Measurements from ENCODE around the gene EPOP.

EPOP gene

DNA sequence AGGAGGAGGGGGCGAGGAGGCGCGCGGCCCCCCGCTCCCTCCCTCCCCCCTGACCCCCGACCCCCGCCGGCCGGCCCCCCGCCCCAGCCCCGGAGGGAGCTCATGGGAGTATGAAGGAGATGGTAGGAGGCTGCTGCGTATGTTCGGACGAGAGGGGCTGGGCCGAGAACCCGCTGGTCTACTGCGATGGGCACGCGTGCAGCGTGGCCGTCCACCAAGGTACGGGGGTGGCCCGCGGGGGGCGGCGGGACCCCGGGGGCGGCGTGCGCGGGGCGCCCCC, 30.7 kb upstream of the EPOP start:
- DNase-seq (ENCODE audit: low read depth): no peak
- H3K4me3 ChIP-seq (ENCODE audit: low read length): peak overlapping the region; percentile 73

DNA sequence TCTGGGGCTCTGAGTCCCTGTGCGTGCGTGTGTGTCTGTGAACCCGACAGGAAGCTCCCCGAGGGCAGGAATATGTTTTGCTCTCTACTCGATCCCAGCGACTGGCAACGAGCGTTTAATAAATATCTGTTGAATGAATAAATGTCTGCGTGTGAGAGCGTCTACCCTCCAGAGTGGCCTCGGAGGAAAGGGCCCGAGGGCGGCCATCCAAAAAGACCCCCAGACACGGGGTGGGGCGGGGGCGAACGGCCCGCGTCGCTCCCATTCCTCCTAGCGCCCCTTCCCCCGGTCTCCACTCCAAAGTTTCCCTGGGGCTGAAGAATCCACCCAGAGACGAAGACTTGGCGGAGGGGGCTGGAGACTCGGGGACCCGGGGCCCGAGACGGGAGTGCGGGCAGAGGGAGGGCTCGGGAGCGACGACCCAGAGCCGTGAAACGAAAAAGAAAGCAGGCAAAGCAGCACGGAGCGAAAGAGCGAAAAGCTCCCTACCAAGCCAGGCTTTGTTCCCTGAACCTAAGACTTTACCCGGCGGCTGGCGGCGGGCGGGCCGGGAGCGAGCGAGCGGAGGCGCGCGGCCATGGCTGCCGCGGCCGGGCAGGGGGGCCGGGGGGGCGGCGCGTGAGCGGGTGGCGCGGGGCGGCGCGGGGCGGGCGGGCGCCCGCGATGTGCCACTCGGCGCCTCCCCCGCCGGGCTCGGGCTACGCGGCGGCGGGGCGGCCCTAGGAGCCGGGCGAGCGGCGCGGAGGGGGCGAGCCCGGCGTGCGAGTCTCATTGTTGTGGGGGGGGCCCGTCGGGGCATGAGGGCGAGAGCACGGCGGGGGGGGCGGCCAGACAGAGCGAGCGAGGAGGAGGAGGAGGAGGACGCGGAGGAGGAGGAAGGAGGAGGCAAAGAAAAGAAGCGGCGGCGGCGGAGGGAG, 30.1 kb upstream of the EPOP start, which contains the start of gene MLLT6:
Gene MLLT6 (plus strand): TSS at position 668 of the 917 bp plus-strand sequence. CDS start 360 bp downstream, outside the sequence.
- DNase-seq (ENCODE audit: low read depth): peak; percentile 81
- H3K4me3 ChIP-seq (ENCODE audit: low read length): peak within 1 kb of the TSS; percentile 81
- TF ChIP-seq, protein P1, sequence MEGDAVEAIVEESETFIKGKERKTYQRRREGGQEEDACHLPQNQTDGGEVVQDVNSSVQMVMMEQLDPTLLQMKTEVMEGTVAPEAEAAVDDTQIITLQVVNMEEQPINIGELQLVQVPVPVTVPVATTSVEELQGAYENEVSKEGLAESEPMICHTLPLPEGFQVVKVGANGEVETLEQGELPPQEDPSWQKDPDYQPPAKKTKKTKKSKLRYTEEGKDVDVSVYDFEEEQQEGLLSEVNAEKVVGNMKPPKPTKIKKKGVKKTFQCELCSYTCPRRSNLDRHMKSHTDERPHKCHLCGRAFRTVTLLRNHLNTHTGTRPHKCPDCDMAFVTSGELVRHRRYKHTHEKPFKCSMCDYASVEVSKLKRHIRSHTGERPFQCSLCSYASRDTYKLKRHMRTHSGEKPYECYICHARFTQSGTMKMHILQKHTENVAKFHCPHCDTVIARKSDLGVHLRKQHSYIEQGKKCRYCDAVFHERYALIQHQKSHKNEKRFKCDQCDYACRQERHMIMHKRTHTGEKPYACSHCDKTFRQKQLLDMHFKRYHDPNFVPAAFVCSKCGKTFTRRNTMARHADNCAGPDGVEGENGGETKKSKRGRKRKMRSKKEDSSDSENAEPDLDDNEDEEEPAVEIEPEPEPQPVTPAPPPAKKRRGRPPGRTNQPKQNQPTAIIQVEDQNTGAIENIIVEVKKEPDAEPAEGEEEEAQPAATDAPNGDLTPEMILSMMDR (IDR thresholded peaks at IDR 0.05; ENCODE audit: insufficient read depth, low read depth, low read length, missing control alignments): no peak

More for the DNA sequence above, 30.7 kb upstream of the EPOP start:
- TF ChIP-seq, protein P1 (IDR thresholded peaks at IDR 0.05; ENCODE audit: insufficient read depth, low read depth, low read length, missing control alignments): no peak

DNA sequence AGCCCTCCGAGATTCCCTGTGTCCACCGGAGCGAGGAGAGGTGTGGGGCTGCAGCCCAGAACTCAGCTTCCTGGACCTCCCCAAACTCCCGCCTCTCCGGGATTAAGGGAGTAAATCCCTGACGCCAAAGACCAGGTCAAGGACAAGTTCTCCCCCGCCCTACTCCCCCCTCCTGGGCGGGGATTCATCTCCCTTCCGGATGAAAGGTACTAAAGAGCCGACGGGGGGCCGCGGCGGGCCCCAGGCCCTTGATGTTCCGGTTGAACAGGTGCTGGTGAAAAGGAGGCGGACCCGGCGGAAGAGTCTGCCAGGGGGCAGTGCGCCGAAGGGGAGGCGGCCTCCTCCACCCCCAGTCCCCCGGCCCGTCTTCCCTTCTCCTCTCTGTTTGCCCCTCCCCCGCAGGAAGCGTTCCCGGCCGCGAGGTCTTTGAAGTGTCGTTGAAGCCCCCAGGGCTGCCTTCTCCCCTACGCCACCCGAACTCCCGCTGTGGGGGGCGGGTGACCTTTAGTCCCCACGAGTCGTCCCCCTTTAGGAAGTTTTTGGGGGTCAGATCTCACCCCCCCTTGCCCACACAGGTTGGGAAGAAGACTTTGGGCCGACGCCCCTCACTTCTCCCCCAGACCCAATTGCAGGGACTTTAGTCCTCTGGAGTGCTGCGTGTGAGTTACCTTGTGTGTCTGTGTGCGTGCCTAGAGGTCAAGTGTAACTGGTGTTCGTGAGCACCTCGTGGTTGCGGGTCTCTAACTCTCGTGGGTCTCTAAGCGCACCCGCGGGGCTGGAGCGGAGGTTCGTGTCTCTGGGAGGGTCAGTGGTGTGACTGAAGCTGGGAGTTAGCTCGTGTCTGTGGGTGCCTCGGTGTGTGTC, 29.2 kb upstream of the EPOP start:
- H3K4me3 ChIP-seq (ENCODE audit: low read length): peak overlapping the region; percentile 81
- TF ChIP-seq, protein P1 (IDR thresholded peaks at IDR 0.05; ENCODE audit: insufficient read depth, low read depth, low read length, missing control alignments): no peak
- peak; percentile 50 for DNase-seq (ENCODE audit: low read depth)

DNA sequence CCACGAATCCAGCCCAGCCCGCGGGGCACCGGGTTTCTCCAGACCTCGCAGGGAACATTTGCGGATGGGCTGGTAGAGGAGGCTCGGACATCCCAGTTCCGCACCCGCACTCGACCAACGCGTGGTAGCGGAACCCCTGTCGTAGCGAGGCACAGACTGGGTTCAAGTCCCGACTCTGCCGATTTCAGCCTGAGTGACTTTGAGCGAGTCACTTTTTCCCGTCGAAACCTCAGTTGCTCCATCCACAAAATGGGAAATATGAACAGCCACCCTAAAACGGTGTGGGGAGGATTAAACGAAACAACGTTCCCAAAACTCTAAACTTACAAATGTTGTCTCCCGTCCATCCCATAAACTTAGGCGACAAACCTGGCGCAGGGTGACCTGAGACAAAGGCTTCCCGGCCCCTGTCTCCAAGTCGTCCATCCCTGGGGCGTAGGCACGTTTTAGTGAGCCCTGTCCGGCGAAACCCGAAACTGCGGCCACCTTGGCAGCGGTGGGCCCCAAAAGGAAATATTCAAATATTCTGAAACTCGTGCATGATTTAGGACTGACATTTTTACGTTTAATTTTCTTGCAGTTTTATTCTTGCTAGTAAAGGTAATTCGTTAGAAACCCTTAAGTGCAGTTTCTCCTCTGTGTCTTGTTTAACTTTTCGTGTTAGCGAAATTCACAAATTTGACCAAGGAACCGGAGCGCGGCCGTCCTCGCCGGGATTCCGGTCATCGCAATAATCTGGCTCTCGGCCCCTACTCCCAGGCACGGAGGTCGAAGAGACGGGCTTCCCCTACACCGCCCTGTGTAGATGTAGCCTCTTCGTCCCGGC, 28.4 kb upstream of the EPOP start:
- DNase-seq (ENCODE audit: low read depth): no peak
- peak overlapping the region; percentile 81 for H3K4me3 ChIP-seq (ENCODE audit: low read length)

DNA sequence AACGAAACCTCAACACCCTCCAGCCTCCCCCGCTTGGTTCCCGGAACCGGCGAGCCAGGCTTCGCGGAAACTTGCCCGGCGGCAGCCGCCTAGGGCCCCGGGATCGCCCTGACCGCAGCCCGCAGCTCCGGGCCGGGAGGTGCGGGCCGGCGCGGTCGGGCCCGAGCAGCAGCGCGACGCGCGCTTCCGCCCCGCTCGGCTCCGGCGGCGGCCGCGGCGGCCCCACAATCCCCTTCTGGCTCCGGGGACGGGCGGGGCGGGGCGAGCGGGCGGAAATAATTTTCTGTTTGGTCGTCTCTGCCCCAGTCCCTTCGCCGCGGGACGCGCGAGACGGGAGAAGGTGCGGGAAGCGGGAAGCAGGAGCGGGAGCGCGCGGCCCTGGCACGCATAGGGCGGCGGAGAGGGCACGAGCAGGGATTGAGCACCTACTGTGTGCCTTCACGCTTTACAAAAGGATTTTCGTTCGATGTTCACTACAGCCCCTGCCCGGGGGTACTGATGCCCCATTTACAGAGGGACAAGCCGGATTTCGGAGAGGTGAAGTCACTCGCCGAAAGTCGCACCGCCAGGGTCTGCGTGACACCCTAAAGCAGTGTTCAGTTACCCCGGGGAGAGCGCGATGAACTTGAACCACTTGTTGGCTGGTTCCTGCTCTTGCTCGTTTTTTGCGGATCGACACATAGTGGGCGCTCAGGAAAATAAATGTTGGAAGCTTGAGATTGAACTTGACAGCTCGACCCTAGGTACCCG, 27.6 kb upstream of the EPOP start:
- DNase-seq (ENCODE audit: low read depth): peak; percentile 89
- TF ChIP-seq, protein P1 (IDR thresholded peaks at IDR 0.05; ENCODE audit: insufficient read depth, low read depth, low read length, missing control alignments): no peak
- peak overlapping the region; percentile 81 for H3K4me3 ChIP-seq (ENCODE audit: low read length)

More for the DNA sequence above, 28.4 kb upstream of the EPOP start:
- TF ChIP-seq, protein P1 (IDR thresholded peaks at IDR 0.05; ENCODE audit: insufficient read depth, low read depth, low read length, missing control alignments): no peak
